Stomach (tissue), 9 donors: ENCODE data around the gene CSRP1. TPM values are rescaled to one million over a fixed set of nuclear protein-coding genes. Genes with fewer than 3 reads are reported as not detected.
A peak's percentile ranks its signal among the peaks of the same experiment; 100 is the strongest.
"Not testable (repeated sequence)": the region's sequence is repeated elsewhere in the genome, so short reads cannot be mapped to it uniquely, and the experiment has no call there.

ENCODE experiments used
- DNase-seq, 2 donors: peaks; one replicate each; pipeline versions ENCODE4 v3.0.0 to v3.0.0-alpha.2; 2013 to 2019
- H3K27ac ChIP-seq, 5 donors: fragments of 200-600 bp in 4 of 5; sonication (generic) in 4 of 5; one replicate each; pipeline ENCODE4 v1.5.1; 2013 to 2019; ENCODE audit warnings: mild to moderate bottlenecking in 1 of 5, moderate library complexity in 1 of 5
- H3K27me3 ChIP-seq, 3 donors: fragments of 200-600 bp; sonication (generic); one replicate each; pipeline ENCODE4 v1.5.1; 2017 to 2019; ENCODE audit warnings: mixed run types in 1 of 3
- H3K36me3 ChIP-seq, 4 donors: fragments of 200-600 bp; sonication (generic); 1 replicate in 3 of 4; 2 replicates in 1 of 4; pipeline ENCODE4 v1.5.1; 2016 to 2019
- H3K4me1 ChIP-seq, 4 donors: fragments of 200-600 bp; sonication (generic); one replicate each; pipeline ENCODE4 v1.5.1; 2016 to 2019
- H3K4me3 ChIP-seq, 4 donors: fragments of 200-600 bp; sonication (generic) in 3 of 4; one replicate each; pipeline ENCODE4 v1.5.1; 2016 to 2019; ENCODE audit warnings: mild to moderate bottlenecking in 1 of 4
- H3K9me3 ChIP-seq, 4 donors: fragments of 200-600 bp; sonication (generic); one replicate each; pipeline ENCODE4 v1.5.1; 2016 to 2019
- EP300 ChIP-seq: sonication (generic); formaldehyde crosslinking; IDR thresholded peaks from one replicate; pipeline ENCODE4 v1.6.1; 2017; ENCODE audit warnings: antibody characterized with exemption
- POLR2A ChIP-seq, 4 donors: fragments of 450-650 bp; IDR thresholded peaks; one replicate each; pipeline ENCODE4 v1.6.1; 2016; ENCODE audit warnings: antibody characterized with exemption in 4 of 4, control low read depth in 2 of 4, mild to moderate bottlenecking in 1 of 4, moderate library complexity in 1 of 4
- POLR2AphosphoS5 ChIP-seq, 3 donors: sonication (generic); formaldehyde crosslinking; IDR thresholded peaks; one replicate each; pipeline ENCODE4 v1.6.1; 2016; ENCODE audit warnings: antibody characterized with exemption in 3 of 3
- WGBS, 5 donors: extraction: QIAGEN DNeasy Blood & Tissue Kit in 3 of 5; methylation state at CpG; one replicate each; pipeline versions ENCODE4 v1.1.5 to v1.1.7; 2013 to 2018; 5-methylcytosine and 5-hydroxymethylcytosine counted together
- intact Hi-C: fragments of 100-400 bp; cut with DNase I; formaldehyde crosslinking; loops from one replicate; pipeline ENCODE4 v1.15.1; 2023; ENCODE audit warnings: low total_unique reads
- polyA plus RNA-seq, 3 donors: library from polyadenylated mRNA; stranded (reverse); fragments of 200-250 nt; gene quantifications; one replicate each; pipeline ENCODE4 v1.2.3, GENCODE V29; 2013
- total RNA-seq, 5 donors: library from RNA; depleted of rRNA; stranded (reverse); fragments of >200 nt; gene quantifications; one replicate each; pipeline versions ENCODE4 v1.1.0 to v1.2.3, GENCODE V29; 2014 to 2016
- TF ChIP-seq, protein P1 (sequence below), 7 experiments: fragments of 450-650 bp in 4 of 7; fragments of 200-600 bp in 3 of 7; sonication (generic) in 3 of 7; IDR thresholded peaks; one replicate each; pipeline ENCODE4 v1.5.1; 2016 to 2019; ENCODE audit warnings: antibody characterized with exemption in 7 of 7, control low read depth in 2 of 7, mild to moderate bottlenecking in 1 of 7
- donor health status: healthy with polysubstance abuse.
- donor health status: Bipolar disorder and iron deficiency.
- donor health status: healthy.

The CSRP1 gene
- total and polyA plus RNA-seq, 8 donors: 220 to 2,162 (median 528) TPM

DNA sequence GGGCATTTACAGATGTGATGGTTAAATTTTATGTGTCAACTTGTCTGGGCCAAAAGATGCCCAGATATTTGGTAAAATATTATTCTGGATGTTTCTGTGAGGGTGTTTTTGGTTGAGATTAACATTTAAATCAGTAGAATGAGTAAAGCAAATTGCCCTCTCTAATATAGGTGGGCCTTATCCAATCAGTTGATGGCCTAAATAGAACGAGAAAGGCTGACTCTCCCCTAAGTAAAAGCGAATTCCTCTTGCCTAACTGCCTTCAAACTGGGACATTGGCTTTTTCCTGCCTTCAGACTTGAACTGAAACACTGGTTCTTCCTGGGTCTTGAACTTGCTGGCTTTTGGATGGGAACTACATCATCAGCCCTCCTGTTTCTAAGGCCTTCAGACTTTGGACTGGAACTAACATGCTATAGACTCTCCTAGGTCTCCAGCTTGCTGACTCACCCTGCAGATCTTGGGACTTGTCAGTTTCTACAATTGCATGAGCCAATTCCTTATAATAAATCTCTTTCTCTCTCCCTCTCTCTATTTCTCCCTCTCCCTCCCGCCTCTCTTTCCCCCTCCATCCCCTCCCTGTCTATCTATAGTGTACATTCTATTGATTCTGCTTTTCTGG is 21.8 kb upstream of the CSRP1 start:
- Histone ChIP-seq H3K27ac (no peak overlapping the region), H3K36me3 (no peaks in the 10 kb centered on the region), H3K4me1 (peaks cover 0 to 15% (median 8%) of the 10 kb centered on the region in 4 donors), H3K27me3 (no peaks in the 10 kb centered on the region), H3K9me3 (no peaks in the 10 kb centered on the region), H3K4me3 (no peak overlapping the region)
- intact Hi-C loops: no loop called here
- DNase-seq: peak in 1 of 2 donors; percentile 57
- TF ChIP-seq EP300: no peak
- 79 to 93% (median 83%) methylated on average over 3 of the region's 3 CpGs for WGBS, 5 donors

DNA sequence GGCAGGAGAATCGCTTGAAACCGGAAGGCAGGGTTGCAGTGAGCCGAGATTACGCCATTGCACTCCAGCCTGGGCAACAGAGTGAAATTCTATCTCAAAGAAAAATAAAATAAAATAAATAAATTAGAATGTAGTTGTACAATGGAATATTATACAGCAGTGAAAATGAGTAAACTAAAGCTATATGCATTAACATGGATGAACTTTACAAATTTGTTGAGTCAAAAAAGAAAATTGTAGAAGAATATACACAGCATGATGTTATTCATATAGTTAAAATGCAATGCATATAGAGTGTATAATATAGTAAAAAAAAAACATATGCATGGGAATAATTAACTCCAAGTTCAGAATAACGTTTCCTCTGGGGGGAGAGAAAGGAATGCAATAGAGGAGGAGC is 21.0 kb upstream of the CSRP1 start:
- Histone ChIP-seq H3K27ac (no peak overlapping the region), H3K27me3 (no peaks in the 10 kb centered on the region), H3K9me3 (no peaks in the 10 kb centered on the region), H3K4me3 (no peak overlapping the region), H3K36me3 (no peaks in the 10 kb centered on the region), H3K4me1 (peaks cover 0 to 15% (median 8%) of the 10 kb centered on the region in 4 donors)
- intact Hi-C loops: no loop called here
- TF ChIP-seq EP300: no peak
- TF ChIP-seq POLR2A (IDR thresholded peaks at IDR 0.05): no peak
- TF ChIP-seq POLR2AphosphoS5 (IDR thresholded peaks at IDR 0.05): no peak
- TF ChIP-seq, protein P1, sequence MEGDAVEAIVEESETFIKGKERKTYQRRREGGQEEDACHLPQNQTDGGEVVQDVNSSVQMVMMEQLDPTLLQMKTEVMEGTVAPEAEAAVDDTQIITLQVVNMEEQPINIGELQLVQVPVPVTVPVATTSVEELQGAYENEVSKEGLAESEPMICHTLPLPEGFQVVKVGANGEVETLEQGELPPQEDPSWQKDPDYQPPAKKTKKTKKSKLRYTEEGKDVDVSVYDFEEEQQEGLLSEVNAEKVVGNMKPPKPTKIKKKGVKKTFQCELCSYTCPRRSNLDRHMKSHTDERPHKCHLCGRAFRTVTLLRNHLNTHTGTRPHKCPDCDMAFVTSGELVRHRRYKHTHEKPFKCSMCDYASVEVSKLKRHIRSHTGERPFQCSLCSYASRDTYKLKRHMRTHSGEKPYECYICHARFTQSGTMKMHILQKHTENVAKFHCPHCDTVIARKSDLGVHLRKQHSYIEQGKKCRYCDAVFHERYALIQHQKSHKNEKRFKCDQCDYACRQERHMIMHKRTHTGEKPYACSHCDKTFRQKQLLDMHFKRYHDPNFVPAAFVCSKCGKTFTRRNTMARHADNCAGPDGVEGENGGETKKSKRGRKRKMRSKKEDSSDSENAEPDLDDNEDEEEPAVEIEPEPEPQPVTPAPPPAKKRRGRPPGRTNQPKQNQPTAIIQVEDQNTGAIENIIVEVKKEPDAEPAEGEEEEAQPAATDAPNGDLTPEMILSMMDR (IDR thresholded peaks at IDR 0.05): no peak
- DNase-seq: no peak
- 90 to 96% (median 93%) methylated on average over 5 of the region's 5 CpGs for WGBS, 5 donors

DNA sequence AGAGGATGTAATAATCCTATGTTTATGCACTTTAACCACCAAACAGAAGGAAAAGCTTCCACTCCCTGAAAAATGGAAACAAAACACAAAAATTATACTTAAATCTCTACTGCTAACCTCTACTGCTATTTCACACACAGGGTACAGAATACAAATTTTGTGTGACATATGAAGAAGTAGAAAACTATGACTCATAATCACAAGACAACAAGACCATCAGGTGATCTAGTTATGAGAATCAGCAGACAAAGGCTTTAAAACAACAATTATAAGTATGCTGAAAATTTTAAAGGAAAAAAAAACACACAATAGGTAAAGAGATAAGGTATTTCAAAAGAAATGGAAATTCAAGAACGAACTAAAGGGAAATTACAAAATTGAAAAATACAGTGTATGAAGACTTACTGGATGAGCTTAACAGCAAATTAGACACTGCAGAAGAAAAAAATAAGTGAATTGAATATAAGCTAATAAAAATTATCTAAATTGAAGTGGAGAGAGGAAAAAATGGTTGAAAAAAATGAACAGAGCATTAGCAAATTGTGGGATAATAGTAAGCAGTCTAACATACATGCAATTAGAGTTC is 18.4 kb upstream of the CSRP1 start:
- 85 to 98% (median 94%) methylated on average over 1 of the region's 1 CpG for WGBS, 5 donors
- Histone ChIP-seq H3K27me3 (no peaks in the 10 kb centered on the region), H3K36me3 (peaks cover 0 to 6% (median 1%) of the 10 kb centered on the region in 4 donors), H3K4me3 (no peak overlapping the region), H3K4me1 (no peaks in the 10 kb centered on the region), H3K27ac (no peak overlapping the region), H3K9me3 (no peaks in the 10 kb centered on the region)
- intact Hi-C loops: no loop called here
- TF ChIP-seq, protein P1 (IDR thresholded peaks at IDR 0.05): no peak
- no peak for TF ChIP-seq EP300
- DNase-seq: no peak

DNA sequence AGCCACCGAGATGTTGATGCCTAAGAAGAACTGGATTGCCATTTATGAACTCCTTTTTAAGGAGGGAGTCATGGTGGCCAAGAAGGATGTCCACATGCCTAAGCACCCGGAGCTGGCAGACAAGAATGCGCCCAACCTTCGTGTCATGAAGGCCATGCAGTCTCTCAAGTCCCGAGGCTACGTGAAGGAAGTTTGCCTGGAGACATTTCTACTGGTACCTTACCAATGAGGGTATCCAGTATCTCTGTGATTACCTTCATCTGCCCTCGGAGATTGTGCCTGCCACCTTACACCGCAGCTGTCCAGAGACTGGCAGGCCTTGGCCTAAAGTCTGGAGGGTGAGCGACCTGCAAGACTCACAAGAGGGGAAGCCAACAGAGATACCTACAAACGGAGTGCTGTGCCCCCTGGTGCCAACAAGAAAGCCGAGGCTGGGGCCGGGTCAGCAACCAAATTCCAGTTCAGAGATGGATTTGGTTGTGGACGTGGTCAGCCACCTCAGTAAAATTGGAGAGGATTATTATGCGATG is 13.2 kb upstream of the CSRP1 start:
- H3K9me3 ChIP-seq, H3K27ac ChIP-seq, H3K4me3 ChIP-seq, DNase-seq, H3K27me3 ChIP-seq, H3K36me3 ChIP-seq, intact Hi-C loops: not testable (repeated sequence)
- peaks cover 0 to 17% (median 4%) of the 10 kb centered on the region in 4 donors for H3K4me1 ChIP-seq
- 80 to 91% (median 86%) methylated on average over 14 of the region's 14 CpGs for WGBS, 5 donors

DNA sequence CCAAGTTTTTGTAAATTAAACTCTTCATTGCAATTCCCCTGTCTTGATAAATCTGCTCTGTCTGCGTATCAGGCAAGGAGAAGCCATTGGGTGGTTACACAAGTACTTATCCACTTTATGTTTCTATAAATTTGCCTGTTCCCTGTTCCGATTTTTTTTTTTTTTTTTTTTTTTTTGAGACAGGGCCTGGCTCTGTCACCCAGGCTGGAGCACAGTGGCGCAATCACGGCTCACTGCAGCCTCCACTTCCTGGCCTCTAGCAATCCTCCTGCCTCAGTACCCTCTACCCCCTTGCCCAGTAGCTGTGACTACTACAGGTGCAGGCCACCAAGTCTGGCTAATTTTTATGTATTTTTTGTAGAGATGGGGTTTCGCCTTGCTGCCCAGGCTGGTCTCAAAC is 11.1 kb upstream of the CSRP1 start:
- Histone ChIP-seq H3K9me3 (no peaks in the 10 kb centered on the region), H3K4me3 (no peak overlapping the region), H3K27me3 (no peaks in the 10 kb centered on the region), H3K36me3 (peaks cover 0 to 6% (median 1%) of the 10 kb centered on the region in 4 donors), H3K27ac (no peak overlapping the region), H3K4me1 (peaks cover 0 to 30% (median 10%) of the 10 kb centered on the region in 4 donors)
- no peak for TF ChIP-seq EP300
- TF ChIP-seq, protein P1 (IDR thresholded peaks at IDR 0.05): no peak
- TF ChIP-seq POLR2A (IDR thresholded peaks at IDR 0.05): no peak
- TF ChIP-seq POLR2AphosphoS5 (IDR thresholded peaks at IDR 0.05): no peak
- DNase-seq: no peak
- intact Hi-C loops: no loop called here
- WGBS, 5 donors: 78 to 95% (median 91%) methylated on average over 5 of the region's 5 CpGs
